ENCODE data around the gene COL4A6.

- TF ChIP-seq CTCF (IDR thresholded peaks at IDR 0.05) (no peak), POLR2A (IDR thresholded peaks at IDR 0.05) (no peak), EP300 (IDR thresholded peaks at IDR 0.05) (no peak)
Observed at GRCh38 chrX:108322234-108322633, 116.0 kb downstream of the COL4A6 start.
